Hematopoietic multipotent progenitor cell treated with erythropoietin and hydrocortisone succinate and interleukin-3 and kit ligand, for 17 days (in vitro differentiated cells): ENCODE data around the gene GNAZ.

ENCODE experiments used
- DNase-seq: peaks from one replicate; pipeline ENCODE4 v3.0.0-alpha.2; 2015; ENCODE audit warnings: low spot score

Gene GNAZ

GRCh38 chr22:23077627-23078461 is 7.5 kb downstream of the GNAZ start:
- DNase-seq = no peak

GRCh38 chr22:23078462-23078787 is 8.1 kb downstream of the GNAZ start:
- DNase-seq = no peak

GRCh38 chr22:23079240-23079768 is 9.0 kb downstream of the GNAZ start:
- no peak for DNase-seq

GRCh38 chr22:23079814-23080521 is 9.6 kb downstream of the GNAZ start:
- DNase-seq = no peak

- no peak for DNase-seq
Measured at GRCh38 chr22:23080613-23081290, 10.4 kb downstream of the GNAZ start.

GRCh38 chr22:23082534-23083314 is 12.4 kb downstream of the GNAZ start:
- no peak for DNase-seq

GRCh38 chr22:23083315-23084021 is 13.1 kb downstream of the GNAZ start:
- DNase-seq = no peak

- no peak for DNase-seq
Measured at GRCh38 chr22:23084453-23085350, 14.4 kb downstream of the GNAZ start.

- no peak for DNase-seq
Measured at GRCh38 chr22:23085351-23085671, 15.0 kb downstream of the GNAZ start.

- no peak for DNase-seq
Measured at GRCh38 chr22:23085785-23086184, 15.5 kb downstream of the GNAZ start.

- no peak for DNase-seq
Measured at GRCh38 chr22:23086263-23086662, 15.9 kb downstream of the GNAZ start.

GRCh38 chr22:23086787-23087186 is 16.5 kb downstream of the GNAZ start:
- peak; percentile 72 for DNase-seq

GRCh38 chr22:23088199-23088604 is 17.9 kb downstream of the GNAZ start:
- peak; percentile 64 for DNase-seq

- no peak for DNase-seq
Measured at GRCh38 chr22:23089010-23089409, 18.7 kb downstream of the GNAZ start.

- DNase-seq = peak; percentile 22
Measured at GRCh38 chr22:23089633-23090456, 19.5 kb downstream of the GNAZ start.

GRCh38 chr22:23090457-23090835 is 20.1 kb downstream of the GNAZ start:
- DNase-seq = no peak

GRCh38 chr22:23091760-23092159 is 21.4 kb downstream of the GNAZ start:
- no peak for DNase-seq

- no peak for DNase-seq
Measured at GRCh38 chr22:23092217-23092955, 22.1 kb downstream of the GNAZ start.
